Measurements from ENCODE around the gene SVIL. TPM values are rescaled to one million over a fixed set of nuclear protein-coding genes. Genes with fewer than 3 reads are reported as not detected.
A peak's percentile ranks its signal among the peaks of the same experiment; 100 is the strongest.

Gene SVIL
- polyA plus RNA-seq, 1 donor (not counting 4 experiments of a cell fraction or from before 2014, with no cell fraction given), result 16.2 TPM

- peaks cover 6% of the 10 kb centered on the region for H3K79me2 ChIP-seq (ENCODE audit: control insufficient read depth, insufficient read depth, low read length)
- H3K4me3 ChIP-seq (ENCODE audit: control insufficient read depth in 2 of 3, extremely low read depth in 1 of 3, insufficient read depth in 2 of 3, low read depth in 1 of 3, low read length in 3 of 3), result no peak overlapping the region
- no peak overlapping the region for H3K9ac ChIP-seq (ENCODE audit: control insufficient read depth, extremely low read depth, insufficient read depth, low read length)
These were observed 12.2 kb upstream of the SVIL start for GRCh38 chr10:29646960-29647461.

GRCh38 chr10:29646238-29646902 is 11.6 kb upstream of the SVIL start:
- TF ChIP-seq CTCF (optimal IDR thresholded peaks at IDR 0.05 in 1 of 3, IDR thresholded peaks at IDR 0.05 in 1 of 3, conservative IDR thresholded peaks at IDR 0.05 in 1 of 3; ENCODE audit: extremely low read depth in 1 of 3, insufficient read depth in 2 of 3, low read length in 3 of 3) (no peak), EZH2 (IDR thresholded peaks at IDR 0.05; ENCODE audit: low read length) (no peak)
- H3K9me3 ChIP-seq (ENCODE audit: control insufficient read depth, low read depth, low read length), result no peaks in the 10 kb centered on the region
- peak; percentile 83 for FAIRE-seq
- no peaks in the 10 kb centered on the region for H3K27me3 ChIP-seq (ENCODE audit: control insufficient read depth, extremely low read depth, insufficient read depth, low read length)
- peak overlapping the region; percentile 69 for H3K4me2 ChIP-seq (ENCODE audit: control insufficient read depth, extremely low read depth, insufficient read depth, low read depth, low read length)
- DNase-seq (ENCODE audit: low read depth, low spot score), result no peak
- H3K9me1 ChIP-seq (ENCODE audit: control insufficient read depth, extremely low read depth, insufficient read depth, low read length), result no peaks in the 10 kb centered on the region
- H3K9ac ChIP-seq (ENCODE audit: control insufficient read depth, extremely low read depth, insufficient read depth, low read length), result peak overlapping the region; percentile 40
- H3K4me1 ChIP-seq (ENCODE audit: control insufficient read depth, extremely low read depth, insufficient read depth, low read length), result peaks cover 26% of the 10 kb centered on the region
- dilution Hi-C loops (cut with MboI; ENCODE audit: extremely low pct_ligation_motif_present, low sequenced_read_pairs), result no loop called here
- peak overlapping the region; percentile 53 for H3K27ac ChIP-seq (ENCODE audit: control insufficient read depth, insufficient read depth, low read length)
- no peaks in the 10 kb centered on the region for H4K20me1 ChIP-seq (ENCODE audit: control insufficient read depth, extremely low read depth, insufficient read depth, low read length)
- H3K36me3 ChIP-seq (ENCODE audit: control insufficient read depth in 2 of 2, extremely low read depth in 1 of 2, insufficient read depth in 2 of 2, low read length in 2 of 2), result peaks cover 0 to 3% of the 10 kb centered on the region in 2 experiments
- H3K4me3 ChIP-seq (ENCODE audit: control insufficient read depth in 2 of 3, extremely low read depth in 1 of 3, insufficient read depth in 2 of 3, low read depth in 1 of 3, low read length in 3 of 3), result peak overlapping the region in 1 of 3 experiments; percentile 14
- no peak overlapping the region for H2AFZ ChIP-seq (ENCODE audit: control insufficient read depth, low read length)
- peaks cover 6% of the 10 kb centered on the region for H3K79me2 ChIP-seq (ENCODE audit: control insufficient read depth, insufficient read depth, low read length)

More at GRCh38 chr10:29646960-29647461, 12.2 kb upstream of the SVIL start:
- Histone ChIP-seq H3K9me1 (ENCODE audit: control insufficient read depth, extremely low read depth, insufficient read depth, low read length) (no peaks in the 10 kb centered on the region), H3K4me1 (ENCODE audit: control insufficient read depth, extremely low read depth, insufficient read depth, low read length) (peaks cover 26% of the 10 kb centered on the region), H2AFZ (ENCODE audit: control insufficient read depth, low read length) (no peak overlapping the region), H3K27me3 (ENCODE audit: control insufficient read depth, extremely low read depth, insufficient read depth, low read length) (no peaks in the 10 kb centered on the region), H3K36me3 (ENCODE audit: control insufficient read depth in 2 of 2, extremely low read depth in 1 of 2, insufficient read depth in 2 of 2, low read length in 2 of 2) (peaks cover 0 to 3% of the 10 kb centered on the region in 2 experiments), H3K4me2 (ENCODE audit: control insufficient read depth, extremely low read depth, insufficient read depth, low read depth, low read length) (peak overlapping the region; percentile 69), H3K9me3 (ENCODE audit: control insufficient read depth, low read depth, low read length) (no peaks in the 10 kb centered on the region), H4K20me1 (ENCODE audit: control insufficient read depth, extremely low read depth, insufficient read depth, low read length) (no peaks in the 10 kb centered on the region), H3K27ac (ENCODE audit: control insufficient read depth, insufficient read depth, low read length) (peak overlapping the region; percentile 53)
- FAIRE-seq (no peak), DNase-seq (ENCODE audit: low read depth, low spot score) (no peak)
- no peak for TF ChIP-seq EZH2 (IDR thresholded peaks at IDR 0.05; ENCODE audit: low read length)
- no peak for TF ChIP-seq CTCF (optimal IDR thresholded peaks at IDR 0.05 in 1 of 3, IDR thresholded peaks at IDR 0.05 in 1 of 3, conservative IDR thresholded peaks at IDR 0.05 in 1 of 3; ENCODE audit: extremely low read depth in 1 of 3, insufficient read depth in 2 of 3, low read length in 3 of 3)
- dilution Hi-C loops (cut with MboI; ENCODE audit: extremely low pct_ligation_motif_present, low sequenced_read_pairs), result no loop called here

All from keratinocyte (primary cell).